HCT116 (cell line): ENCODE data around the gene IREB2. TPM values are rescaled to one million over a fixed set of nuclear protein-coding genes. Genes with fewer than 3 reads are reported as not detected.

Experiments used
- ATAC-seq: fragments of 200-7000 bp; cut with Tn5 transposase; 2 replicates; pipeline ENCODE4 v1.9.1; 2020; ENCODE audit warnings: mild to moderate bottlenecking, moderate library complexity
- BruUV-seq: library from RNA; stranded (reverse); fragments of 400-500 nt; replicated peaks from 2 replicates; lab custom pipeline; 2021; lab: Mats Ljungman, UMichigan
- CTCF ChIA-PET: fragments of 300-600 bp; sonication (Branson Sonifier 250); formaldehyde crosslinking; loops from one replicate; lab custom pipeline; 2021; ENCODE audit warnings: antibody characterized with exemption; lab: Charles Lee
- POLR2A ChIA-PET: fragments of 300-600, 350-600 bp; sonication (Branson Sonifier 250); formaldehyde crosslinking; loops from one replicate; lab custom pipeline; 2021; ENCODE audit warnings: antibody characterized with exemption; lab: Charles Lee
- RAD21 ChIA-PET, 2 experiments: fragments of 300-600 bp; sonication (Branson Sonifier 250); formaldehyde crosslinking; loops; one replicate each; lab custom pipeline; 2023; ENCODE audit warnings: low total read pairs in 2 of 2; ENCODE audit not compliant: uncharacterized antibody in 2 of 2, unreplicated experiment in 2 of 2, low non-redundant PET in 1 of 2; lab: Charles Lee
- DNase-seq: peaks from one replicate; pipeline ENCODE4 v3.0.0-alpha.2; 2010; ENCODE audit warnings: low read depth, low spot score
- H2AFZ ChIP-seq: fragments of 200-600 bp; shearing (Covaris generic), sonication (generic); 2 replicates; pipeline ENCODE4 v1.6.1; 2017; ENCODE audit warnings: low read depth, mixed run types, mixed read lengths, antibody characterized with exemption, low read length; ENCODE audit not compliant: poor library complexity, severe bottlenecking
- H3K27ac ChIP-seq: 2 replicates; pipeline ENCODE4 v1.5.1; 2012; ENCODE audit warnings: low read depth, low read length
- H3K27me3 ChIP-seq: fragments of 200-600 bp; sonication (generic); 2 replicates; pipeline ENCODE4 v1.6.1; 2016; ENCODE audit warnings: mixed run types, low read length, mixed read lengths; ENCODE audit not compliant: insufficient read depth
- H3K36me3 ChIP-seq, 2 experiments: fragments of 200-500 bp in 1 of 2; fragments of 200-600 bp in 1 of 2; sonication (Bioruptor generic) in 1 of 2; sonication (generic) in 1 of 2; 2 replicates each; pipeline versions ENCODE4 v1.5.1 to v1.6.1; 2014 to 2016; ENCODE audit warnings: low read length in 2 of 2, inconsistent platforms in 1 of 2, mixed read lengths in 1 of 2, mixed run types in 1 of 2; ENCODE audit not compliant: insufficient read depth in 2 of 2, control insufficient read depth in 1 of 2
- H3K4me1 ChIP-seq, 2 experiments: fragments of 200-600 bp in 1 of 2; sonication (generic) in 1 of 2; 2 replicates each; pipeline versions ENCODE4 v1.5.1 to v1.6.1; 2012 to 2017; ENCODE audit warnings: low read length in 2 of 2, inconsistent platforms in 1 of 2, mild to moderate bottlenecking in 1 of 2, mixed read lengths in 1 of 2, mixed run types in 1 of 2, moderate library complexity in 1 of 2; ENCODE audit not compliant: insufficient read depth in 2 of 2, control insufficient read depth in 1 of 2
- H3K4me2 ChIP-seq: fragments of 200-600 bp; sonication (generic); 2 replicates; pipeline ENCODE4 v1.6.1; 2017; ENCODE audit warnings: mixed run types, low read length, mixed read lengths
- H3K4me3 ChIP-seq, 2 experiments: fragments of 200-600 bp in 1 of 2; sonication (generic) in 1 of 2; replicated peaks in 1 of 2; 2 replicates each; pipeline ENCODE4 v1.5.1; 2011 to 2016; ENCODE audit warnings: low read length in 2 of 2, control low read depth in 1 of 2, low read depth in 1 of 2, mild to moderate bottlenecking in 1 of 2, mixed read lengths in 1 of 2, mixed run types in 1 of 2
- H3K79me2 ChIP-seq: fragments of 200-600 bp; sonication (generic); 2 replicates; pipeline ENCODE4 v1.6.1; 2017; ENCODE audit warnings: mild to moderate bottlenecking, mixed run types, low read length, moderate library complexity, mixed read lengths; ENCODE audit not compliant: insufficient read depth
- H3K9ac ChIP-seq: fragments of 200-600 bp; sonication (generic); 2 replicates; pipeline ENCODE4 v1.6.1; 2016; ENCODE audit warnings: low read length, mixed read lengths
- H3K9me2 ChIP-seq: fragments of 200-600 bp; sonication (generic), shearing (Covaris generic); 2 replicates; pipeline ENCODE4 v1.6.1; 2017; ENCODE audit warnings: mixed run types, mild to moderate bottlenecking, moderate library complexity; ENCODE audit not compliant: insufficient read depth
- H3K9me3 ChIP-seq, 2 experiments: fragments of 200-500 bp in 1 of 2; fragments of 200-600 bp in 1 of 2; sonication (Bioruptor generic) in 1 of 2; sonication (generic) in 1 of 2; 2 replicates each; pipeline ENCODE4 v1.6.1; 2014 to 2017; ENCODE audit warnings: low read length in 2 of 2, mixed read lengths in 2 of 2, inconsistent platforms in 1 of 2, low read depth in 1 of 2, mild to moderate bottlenecking in 1 of 2, mixed run types in 1 of 2, moderate library complexity in 1 of 2; ENCODE audit not compliant: control insufficient read depth in 1 of 2, insufficient read depth in 1 of 2
- H4K20me1 ChIP-seq: fragments of 200-600 bp; sonication (generic), shearing (Covaris generic); 2 replicates; pipeline ENCODE4 v1.6.1; 2017; ENCODE audit warnings: mixed run types, mild to moderate bottlenecking, moderate library complexity; ENCODE audit not compliant: insufficient read depth
- CEBPB ChIP-seq: IDR thresholded peaks from 2 replicates; pipeline ENCODE4 v1.6.1; 2012; ENCODE audit warnings: low read depth
- JUND ChIP-seq: IDR thresholded peaks from 2 replicates; pipeline ENCODE4 v1.6.1; 2012
- MAX ChIP-seq: IDR thresholded peaks from 2 replicates; pipeline ENCODE4 v1.6.1; 2012
- SRF ChIP-seq: IDR thresholded peaks from 2 replicates; pipeline ENCODE4 v1.6.1; 2012; ENCODE audit warnings: low read depth
- TCF7L2 ChIP-seq: IDR thresholded peaks from 2 replicates; pipeline ENCODE4 v1.7.0; 2011; ENCODE audit warnings: borderline replicate concordance, inconsistent platforms; ENCODE audit not compliant: insufficient read depth, insufficient read length; ENCODE audit errors: extremely low read depth
- ZNF274 ChIP-seq: fragments of 200-500 bp; sonication (Bioruptor generic); IDR thresholded peaks from 2 replicates; pipeline ENCODE4 v1.6.1; 2014; ENCODE audit warnings: mild to moderate bottlenecking, low read depth, low read length, inconsistent platforms
- intact Hi-C: fragments of 100-400 bp; cut with micrococcal nuclease; formaldehyde crosslinking; loops from 2 replicates; pipeline ENCODE4 v1.10.0; 2022
- total RNA-seq: library from RNA; stranded (reverse); gene quantifications from one replicate; pipeline ENCODE4 v1.2.1, GENCODE V29; 2021; ENCODE audit not compliant: unreplicated experiment
- TF ChIP-seq, protein P1 (sequence below): IDR thresholded peaks from 2 replicates; pipeline ENCODE4 v1.6.1; 2012; ENCODE audit warnings: low read depth
- TF ChIP-seq, protein P2 (sequence below): IDR thresholded peaks from 2 replicates; pipeline ENCODE4 v1.6.1; 2012

Gene IREB2
- total RNA-seq, 1 experiment from 2014 or later: 57.6 TPM

- no TSS peak for BruUV-seq
- Histone ChIP-seq H3K9me2 (no peaks in the 10 kb centered on the region), H3K36me3 (no peaks in the 10 kb centered on the region), H3K4me3 (no peak overlapping the region), H3K9me3 (no peaks in the 10 kb centered on the region), H3K27me3 (no peaks in the 10 kb centered on the region)
- RAD21 ChIA-PET: no interaction called here
- ATAC-seq (no peak), DNase-seq (no peak)
- intact Hi-C loops: no loop called here
- CTCF ChIA-PET: no interaction called here
- POLR2A ChIA-PET: no interaction called here
- no peak for TF ChIP-seq MAX
- no peak for TF ChIP-seq SRF
- TF ChIP-seq, protein P1, sequence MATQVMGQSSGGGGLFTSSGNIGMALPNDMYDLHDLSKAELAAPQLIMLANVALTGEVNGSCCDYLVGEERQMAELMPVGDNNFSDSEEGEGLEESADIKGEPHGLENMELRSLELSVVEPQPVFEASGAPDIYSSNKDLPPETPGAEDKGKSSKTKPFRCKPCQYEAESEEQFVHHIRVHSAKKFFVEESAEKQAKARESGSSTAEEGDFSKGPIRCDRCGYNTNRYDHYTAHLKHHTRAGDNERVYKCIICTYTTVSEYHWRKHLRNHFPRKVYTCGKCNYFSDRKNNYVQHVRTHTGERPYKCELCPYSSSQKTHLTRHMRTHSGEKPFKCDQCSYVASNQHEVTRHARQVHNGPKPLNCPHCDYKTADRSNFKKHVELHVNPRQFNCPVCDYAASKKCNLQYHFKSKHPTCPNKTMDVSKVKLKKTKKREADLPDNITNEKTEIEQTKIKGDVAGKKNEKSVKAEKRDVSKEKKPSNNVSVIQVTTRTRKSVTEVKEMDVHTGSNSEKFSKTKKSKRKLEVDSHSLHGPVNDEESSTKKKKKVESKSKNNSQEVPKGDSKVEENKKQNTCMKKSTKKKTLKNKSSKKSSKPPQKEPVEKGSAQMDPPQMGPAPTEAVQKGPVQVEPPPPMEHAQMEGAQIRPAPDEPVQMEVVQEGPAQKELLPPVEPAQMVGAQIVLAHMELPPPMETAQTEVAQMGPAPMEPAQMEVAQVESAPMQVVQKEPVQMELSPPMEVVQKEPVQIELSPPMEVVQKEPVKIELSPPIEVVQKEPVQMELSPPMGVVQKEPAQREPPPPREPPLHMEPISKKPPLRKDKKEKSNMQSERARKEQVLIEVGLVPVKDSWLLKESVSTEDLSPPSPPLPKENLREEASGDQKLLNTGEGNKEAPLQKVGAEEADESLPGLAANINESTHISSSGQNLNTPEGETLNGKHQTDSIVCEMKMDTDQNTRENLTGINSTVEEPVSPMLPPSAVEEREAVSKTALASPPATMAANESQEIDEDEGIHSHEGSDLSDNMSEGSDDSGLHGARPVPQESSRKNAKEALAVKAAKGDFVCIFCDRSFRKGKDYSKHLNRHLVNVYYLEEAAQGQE: no peak
- TF ChIP-seq ZNF274: no peak
- TF ChIP-seq, protein P2, sequence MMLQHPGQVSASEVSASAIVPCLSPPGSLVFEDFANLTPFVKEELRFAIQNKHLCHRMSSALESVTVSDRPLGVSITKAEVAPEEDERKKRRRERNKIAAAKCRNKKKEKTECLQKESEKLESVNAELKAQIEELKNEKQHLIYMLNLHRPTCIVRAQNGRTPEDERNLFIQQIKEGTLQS: no peak
- no peak for TF ChIP-seq JUND
- TF ChIP-seq TCF7L2: no peak
- no peak for TF ChIP-seq CEBPB
- TF ChIP-seq, all 23 proteins: peak for 0
- peaks cover 0 to 7% of the 10 kb centered on the region in 2 experiments; a peak in 1 of 4 replicates for H3K4me1 ChIP-seq
- peaks cover 24% of the 10 kb centered on the region; the same call in 1 of the 2 replicates for H4K20me1 ChIP-seq
- no peak overlapping the region for H3K9ac ChIP-seq
- no peak overlapping the region for H3K4me2 ChIP-seq
- no peak overlapping the region for H2AFZ ChIP-seq
- H3K27ac ChIP-seq: no peak overlapping the region
- H3K79me2 ChIP-seq: peaks cover 100% of the 10 kb centered on the region
These were observed 18.4 kb downstream of the IREB2 start for GRCh38 chr15:78456426-78456825.
